HEK293T (cell line): ENCODE measurements around the gene SUCLA2.

ENCODE experiments used
- BHLHE40 ChIP-seq: fragments of 450-650 bp; IDR thresholded peaks from 2 replicates; pipeline ENCODE4 v1.6.1; 2016; ENCODE audit warnings: mild to moderate bottlenecking, moderate library complexity, borderline replicate concordance
- CTBP1 ChIP-seq: fragments of 450-650 bp; IDR thresholded peaks from 2 replicates; pipeline ENCODE4 v1.6.1; 2016; ENCODE audit warnings: borderline replicate concordance
- ELF4 ChIP-seq: fragments of 450-650 bp; IDR thresholded peaks from 2 replicates; pipeline ENCODE4 v1.6.1; 2017; ENCODE audit warnings: antibody characterized with exemption
- FOXA1 ChIP-seq: fragments of 450-650 bp; IDR thresholded peaks from 2 replicates; pipeline ENCODE4 v1.6.1; 2016; ENCODE audit warnings: mild to moderate bottlenecking
- FOXM1 ChIP-seq: fragments of 450-650 bp; IDR thresholded peaks from 2 replicates; pipeline ENCODE4 v1.6.1; 2017; ENCODE audit warnings: mild to moderate bottlenecking, borderline replicate concordance
- HDGF ChIP-seq: fragments of 450-650 bp; IDR thresholded peaks from 2 replicates; pipeline ENCODE4 v1.6.1; 2017; ENCODE audit warnings: antibody characterized with exemption, borderline replicate concordance
- L3MBTL2 ChIP-seq: fragments of 450-650 bp; conservative IDR thresholded peaks from 2 replicates; pipeline ENCODE4 v1.6.1; 2016; ENCODE audit warnings: mild to moderate bottlenecking
- LEF1 ChIP-seq: fragments of 450-650 bp; IDR thresholded peaks from 2 replicates; pipeline ENCODE4 v1.6.1; 2017; ENCODE audit warnings: mild to moderate bottlenecking, borderline replicate concordance
- NFRKB ChIP-seq: fragments of 450-650 bp; IDR thresholded peaks from 2 replicates; pipeline ENCODE4 v1.6.1; 2016; ENCODE audit warnings: mild to moderate bottlenecking, moderate library complexity
- PKNOX1 ChIP-seq: fragments of 450-650 bp; IDR thresholded peaks from 2 replicates; pipeline ENCODE4 v1.6.1; 2016
- SP1 ChIP-seq: fragments of 450-650 bp; IDR thresholded peaks from 2 replicates; pipeline ENCODE4 v1.6.1; 2017
- SUZ12 ChIP-seq: fragments of 450-650 bp; IDR thresholded peaks from 2 replicates; pipeline ENCODE4 v1.6.1; 2016; ENCODE audit warnings: mild to moderate bottlenecking
- TARDBP ChIP-seq: fragments of 450-650 bp; IDR thresholded peaks from 2 replicates; pipeline ENCODE4 v1.6.1; 2016
- ZNF384 ChIP-seq: fragments of 450-650 bp; IDR thresholded peaks from 2 replicates; pipeline ENCODE4 v1.6.1; 2016

- TF ChIP-seq FOXM1 (no peak), SUZ12 (no peak), FOXA1 (no peak), BHLHE40 (no peak), HDGF (no peak), TARDBP (no peak), L3MBTL2 (no peak), ELF4 (no peak), SP1 (no peak), NFRKB (no peak), PKNOX1 (no peak), CTBP1 (no peak), ZNF384 (no peak), LEF1 (no peak)
These were observed 10.1 kb downstream of the SUCLA2 start for GRCh38 chr13:47990920-47991466.
